ENCODE results near the gene HECW1. TPM values are rescaled to one million over a fixed set of nuclear protein-coding genes. Genes with fewer than 3 reads are reported as not detected.

The HECW1 gene
- total and polyA plus RNA-seq, 2 of the 8 experiments (the other 6 are each of a cell fraction or from before 2014, with no cell fraction given): 2.9 to 12.7 TPM

GRCh38 chr7:43260980-43261878 is 148.8 kb downstream of the HECW1 start (continued):
- TF ChIP-seq RAD21 (IDR thresholded peaks at IDR 0.05 in 1 of 2, conservative IDR thresholded peaks at IDR 0.05 in 1 of 2; ENCODE audit: low read depth in 2 of 2, low read length in 2 of 2): peak; percentile 95 to 96

All from H1 (cell line).